Inferior parietal cortex (tissue), 1 donor: ENCODE measurements around the gene MMUT.
A peak's percentile ranks its signal among the peaks of the same experiment; 100 is the strongest.
"Not testable (repeated sequence)": the region's sequence is repeated elsewhere in the genome, so short reads cannot be mapped to it uniquely, and the experiment has no call there.

ENCODE experiments used
- DNase-seq: peaks from one replicate; pipeline ENCODE4 v3.0.0-alpha.2; 2016; ENCODE audit errors: extremely low spot score

MMUT gene

DNA sequence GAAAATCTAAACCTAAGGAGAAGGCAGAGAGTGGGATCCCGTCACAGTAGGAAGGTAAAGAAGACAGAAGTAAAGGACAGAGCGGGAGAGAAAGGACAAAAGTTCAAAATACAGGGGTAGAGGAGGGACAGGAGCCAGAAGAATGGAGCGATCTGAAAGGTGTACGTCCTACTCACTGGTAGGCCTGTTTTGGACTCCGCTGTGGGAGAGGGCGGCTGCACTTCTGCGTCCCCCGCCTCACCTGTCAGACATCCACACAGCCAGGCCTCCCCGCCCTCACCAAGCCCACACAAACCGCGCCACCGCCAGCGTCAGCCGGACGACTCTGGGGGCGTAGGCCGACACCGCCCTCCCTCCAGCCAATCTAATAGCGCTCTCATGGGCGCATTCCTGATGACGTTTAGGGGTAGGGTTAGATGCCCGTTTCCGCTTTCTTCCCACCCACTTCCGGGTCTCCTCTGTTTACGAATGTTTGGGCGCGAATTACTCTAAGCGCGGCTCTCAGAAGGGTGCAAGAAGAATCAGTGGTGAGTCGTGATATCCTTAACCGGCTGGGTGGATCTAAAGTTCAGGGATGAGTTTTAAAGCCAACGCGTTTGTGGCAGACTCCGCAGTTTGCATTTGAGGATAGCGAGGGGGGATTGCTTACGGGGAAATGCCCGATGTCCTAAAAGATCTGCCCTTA is at the start of gene MMUT, which contains the start of gene CENPQ:
TSS of gene MMUT (minus strand) at position 327 of the 685 bp plus-strand sequence. CDS start 3,787 bp downstream, outside the sequence.
TSS of gene CENPQ (plus strand) at position 444 of the 685 bp plus-strand sequence. CDS start 6,807 bp downstream, outside the sequence.
- peak; percentile 99 for DNase-seq

DNA sequence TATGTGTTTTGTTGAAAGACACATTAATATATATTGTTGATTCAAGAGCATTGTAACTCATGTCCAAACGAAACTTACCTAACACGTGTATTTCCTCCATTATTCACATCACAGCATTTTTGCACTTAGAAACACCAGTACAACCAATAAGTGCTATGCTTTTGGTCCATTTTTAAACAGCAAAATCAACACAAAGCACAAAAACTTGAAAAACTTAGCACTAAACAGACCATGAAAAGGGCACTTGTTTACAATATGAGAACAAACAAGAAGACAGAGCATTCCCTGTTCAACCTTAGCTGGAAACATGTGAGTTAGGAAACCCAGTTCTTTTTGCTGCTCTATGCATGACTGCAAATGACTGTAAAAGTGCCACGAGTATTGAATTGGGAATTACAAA is 46.3 kb upstream of the MMUT start:
- no peak for DNase-seq

DNA sequence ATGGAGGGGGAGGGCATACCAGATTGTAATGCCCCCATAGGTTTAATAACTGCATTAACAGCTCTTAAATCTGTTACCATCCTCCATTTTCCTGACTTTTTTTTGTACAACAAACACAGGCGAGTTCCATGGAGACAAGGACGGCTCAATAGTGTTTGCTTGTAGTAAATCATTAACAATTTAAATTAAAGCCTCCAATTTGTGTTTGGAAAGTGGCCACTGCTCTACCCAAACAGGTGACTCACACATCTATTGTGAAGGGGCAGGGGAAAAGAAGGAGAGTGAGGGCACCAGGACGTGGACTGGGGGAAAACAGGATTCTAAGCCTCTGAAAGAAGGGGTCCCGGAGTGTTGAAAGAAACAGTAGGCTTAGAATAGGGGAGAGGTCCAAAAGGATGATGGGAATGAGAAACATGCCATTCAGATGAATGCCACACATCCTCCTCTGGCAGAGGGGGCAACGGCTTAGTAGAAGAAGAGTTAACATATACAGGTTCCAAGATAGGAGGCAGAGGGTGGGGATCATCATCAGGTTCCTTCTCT is 43.6 kb upstream of the MMUT start:
- DNase-seq = no peak

DNA sequence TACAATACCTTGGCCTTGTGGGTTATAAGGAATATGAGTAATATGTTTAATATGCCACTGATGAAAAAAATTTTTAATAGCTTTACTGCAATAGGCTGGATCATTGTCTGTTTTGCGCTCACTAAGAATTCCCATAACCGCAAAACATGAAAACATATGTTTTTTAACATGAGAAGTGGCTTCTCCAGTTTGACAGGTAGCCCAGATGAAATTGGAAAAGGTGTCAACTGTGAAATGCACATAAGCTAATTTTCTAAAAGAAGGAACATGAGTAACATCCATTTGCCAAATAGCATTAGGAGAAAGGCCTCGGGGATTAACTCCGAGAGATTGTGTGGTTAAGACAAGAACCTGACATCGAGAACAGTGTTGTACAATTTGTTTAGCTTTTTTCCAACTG is 41.6 kb upstream of the MMUT start:
- DNase-seq = no peak

GRCh38 chr6:49499623-49500022 is 36.6 kb upstream of the MMUT start, which contains the start of gene GLYATL3:
Gene GLYATL3, plus strand, starts transcription at chr6:49499923. Its CDS starts 12,068 bp downstream, at chr6:49511991.
- DNase-seq = no peak

DNA sequence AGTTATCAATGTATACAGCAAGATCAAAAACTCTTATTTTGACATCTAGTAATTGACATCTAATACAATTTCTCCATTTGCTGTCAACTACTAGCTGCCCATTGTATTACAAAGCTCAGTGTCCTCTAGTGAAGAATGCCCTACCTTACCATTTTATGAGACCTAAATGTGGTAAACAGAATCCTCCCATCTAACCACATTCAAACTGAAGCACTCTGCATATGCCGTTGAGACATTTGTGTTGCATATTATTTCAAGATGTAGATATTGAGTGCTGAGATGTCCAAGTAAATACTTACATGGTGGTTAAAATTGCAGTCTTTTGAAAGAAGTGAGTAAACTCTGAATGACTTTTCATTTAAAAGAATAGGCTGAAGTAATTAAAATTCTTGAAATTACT is 36.1 kb upstream of the MMUT start:
- no peak for DNase-seq

GRCh38 chr6:49497304-49497703 is 34.3 kb upstream of the MMUT start:
- DNase-seq = no peak

- no peak for DNase-seq
These were observed 27.6 kb upstream of the MMUT start for GRCh38 chr6:49490633-49491032.

GRCh38 chr6:49483380-49483779 is 20.3 kb upstream of the MMUT start:
- DNase-seq = not testable (repeated sequence)

- not testable (repeated sequence) for DNase-seq
These were observed 18.8 kb upstream of the MMUT start for GRCh38 chr6:49481846-49482245.

- DNase-seq = no peak
These were observed 16.4 kb upstream of the MMUT start for GRCh38 chr6:49479308-49479970.

DNA sequence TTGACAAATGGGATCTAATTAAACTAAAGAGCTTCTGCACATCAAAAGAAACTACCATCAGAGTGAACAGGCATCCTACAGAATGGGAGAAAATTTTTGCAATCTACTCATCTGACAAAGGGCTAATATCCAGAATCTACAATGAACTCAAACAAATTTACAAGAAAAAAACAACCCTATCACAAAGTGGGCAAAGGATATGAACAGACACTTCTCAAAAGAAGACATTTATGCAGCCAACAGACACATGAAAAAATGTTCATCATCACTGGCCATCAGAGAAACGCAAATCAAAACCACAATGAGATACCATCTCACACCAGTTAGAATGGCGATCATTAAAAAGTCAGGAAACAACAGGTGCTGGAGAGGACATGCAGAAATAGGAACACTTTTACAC is 13.5 kb upstream of the MMUT start:
- DNase-seq = not testable (repeated sequence)

- no peak for DNase-seq
These were observed 5.0 kb upstream of the MMUT start for GRCh38 chr6:49468042-49468441.

DNA sequence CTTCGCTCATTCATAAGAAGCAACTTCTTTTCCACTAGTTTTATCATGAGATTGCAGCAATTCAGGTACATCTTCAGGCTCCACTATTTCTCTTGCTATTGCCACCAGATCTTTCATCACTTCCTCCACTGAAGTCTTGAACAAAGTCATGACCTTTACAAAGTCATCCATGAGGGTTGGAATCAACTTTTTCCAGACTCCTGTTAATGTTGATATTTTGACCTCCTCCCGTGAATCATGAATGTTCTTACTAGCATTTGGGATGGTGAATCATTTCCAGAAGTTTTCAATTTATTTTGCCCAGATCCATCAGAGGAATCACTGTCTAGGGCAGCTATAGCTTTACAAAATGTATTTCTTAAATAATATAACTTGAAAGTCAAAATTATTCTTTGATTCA is 1.6 kb upstream of the MMUT start:
- no peak for DNase-seq

GRCh38 chr6:49463612-49463967 is 537 bp upstream of the MMUT start:
- DNase-seq = no peak

- DNase-seq = no peak
These were observed 490 bp downstream of the MMUT start for GRCh38 chr6:49462599-49462926.

DNA sequence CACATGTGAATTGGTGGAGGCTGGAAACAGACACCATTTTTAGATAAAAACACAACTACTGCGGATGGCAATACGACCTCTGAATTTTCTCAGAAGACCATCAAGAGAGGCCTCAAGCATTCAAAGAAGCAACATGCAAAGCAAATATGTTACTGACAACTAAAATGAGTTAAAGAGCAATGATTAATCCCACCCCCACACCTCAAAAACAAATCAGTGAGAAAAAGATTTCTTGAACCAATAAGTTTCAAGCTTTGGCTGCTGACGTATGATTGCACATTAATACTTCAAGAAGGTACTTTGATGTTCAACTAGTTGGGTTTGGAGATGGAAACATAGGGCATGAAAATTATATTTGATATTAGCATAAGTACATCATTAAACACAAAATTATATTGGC is 982 bp downstream of the MMUT start:
- DNase-seq = no peak

DNA sequence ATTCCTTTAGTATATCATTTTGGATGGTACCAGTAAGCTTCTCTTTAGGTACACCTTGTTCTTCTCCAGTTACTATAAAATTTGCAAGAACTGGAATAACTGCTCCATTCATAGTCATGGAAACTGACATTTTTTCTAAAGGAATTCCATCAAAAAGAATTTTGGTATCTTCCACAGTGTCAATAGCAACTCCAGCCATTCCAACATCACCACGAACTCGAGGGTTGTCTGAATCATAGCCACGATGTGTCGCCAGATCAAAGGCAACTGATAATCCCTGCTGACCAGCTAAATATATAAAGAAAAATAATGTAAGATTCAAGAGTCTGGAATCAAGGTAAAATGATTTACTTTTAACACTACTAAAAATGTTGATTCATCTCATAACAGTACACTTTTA is 5.3 kb downstream of the MMUT start:
- DNase-seq = no peak

DNA sequence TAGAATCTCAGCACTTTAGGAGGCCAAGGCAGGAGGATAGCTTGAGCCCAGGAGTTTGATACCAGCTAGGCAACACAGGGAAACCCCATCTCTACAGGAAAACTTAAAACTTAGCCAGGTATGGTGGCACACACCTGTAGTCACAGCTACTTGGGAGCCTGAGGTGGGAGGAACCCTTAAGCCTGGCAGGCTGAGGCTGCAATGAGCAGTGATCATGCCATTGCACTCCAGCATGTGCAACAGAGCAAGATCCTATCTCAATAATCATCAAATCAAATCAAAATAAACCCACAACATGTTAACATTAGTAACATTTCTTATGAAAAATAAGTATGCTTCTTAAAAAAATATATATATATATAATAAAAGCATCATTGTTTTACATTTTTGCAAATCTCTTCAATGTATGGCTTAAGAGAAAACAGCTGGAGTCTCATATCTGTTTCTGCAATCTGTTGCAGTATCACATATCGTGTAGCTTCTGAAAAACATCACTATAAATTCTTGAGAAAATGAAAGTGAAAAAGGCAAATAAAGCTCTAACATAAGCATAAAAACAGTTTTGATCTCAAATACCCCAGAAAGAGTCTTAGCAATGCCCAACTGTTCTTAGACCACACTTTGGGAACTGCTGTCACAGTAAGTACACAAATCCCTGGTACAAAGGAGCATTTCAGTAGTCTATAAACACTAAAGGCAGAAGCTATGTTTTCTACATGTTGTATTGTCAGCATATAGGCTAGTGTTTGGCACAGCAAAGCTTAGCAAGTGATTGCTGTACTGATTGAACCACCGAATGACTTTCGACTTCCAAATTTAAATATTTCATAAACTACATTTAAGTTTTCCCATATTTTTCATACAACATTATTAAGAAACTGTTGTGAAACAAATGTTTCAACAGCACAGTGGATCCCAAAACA is 8.0 kb downstream of the MMUT start:
- DNase-seq = no peak

DNA sequence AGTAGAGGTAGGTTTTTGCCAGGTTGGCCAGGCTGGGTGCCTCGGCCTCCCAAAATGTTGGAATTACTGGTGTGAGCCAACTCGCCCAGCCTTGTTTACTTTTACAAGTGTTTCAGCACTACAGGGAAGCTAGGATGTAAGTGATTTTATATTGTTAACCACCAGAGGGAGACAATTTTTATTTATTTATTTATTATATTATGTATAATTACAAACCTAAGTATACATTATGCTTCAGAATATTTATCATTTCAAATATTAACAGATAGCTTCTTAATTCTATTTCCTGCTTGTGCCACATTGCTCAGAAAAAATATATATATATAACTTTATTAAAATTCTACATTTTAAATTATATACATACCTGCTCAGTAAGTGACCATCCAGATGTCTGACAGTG is 9.8 kb downstream of the MMUT start:
- DNase-seq = no peak

DNA sequence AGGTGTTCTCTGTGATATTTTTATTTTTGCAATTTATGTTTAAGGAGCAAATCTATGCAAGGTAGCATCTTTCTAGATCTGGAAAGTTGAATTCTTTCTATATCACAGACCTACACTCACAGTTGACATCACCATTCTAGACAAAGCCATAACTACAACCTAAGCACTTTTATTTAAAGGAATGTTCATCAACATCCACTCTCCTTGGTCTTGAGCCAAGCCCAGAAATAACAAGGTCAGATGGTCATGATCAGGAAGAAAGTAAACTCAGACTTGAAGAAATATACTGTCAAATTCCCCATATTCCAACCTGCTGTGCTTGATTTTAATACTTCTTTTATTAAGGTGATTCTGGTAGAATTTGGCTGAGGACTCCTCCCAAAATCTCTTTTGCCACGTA is 32.2 kb downstream of the MMUT start:
- no peak for DNase-seq

GRCh38 chr6:49430187-49430586 is 32.9 kb downstream of the MMUT start:
- DNase-seq = no peak
